Left lung (tissue), 10 donors: ENCODE results near the gene RAPH1. TPM values are rescaled to one million over a fixed set of nuclear protein-coding genes. Genes with fewer than 3 reads are reported as not detected.

Source experiments
- ATAC-seq: fragments of 200-7000 bp; cut with Tn5 transposase; one replicate; pipeline ENCODE4 v1.9.1; 2020; ENCODE audit warnings: moderate library complexity
- DNase-seq, 4 donors: peaks; one replicate each; pipeline ENCODE4 v3.0.0-alpha.2; 2013 to 2020
- H3K27ac ChIP-seq, 2 donors: fragments of 200-600 bp; sonication (generic) in 1 of 2; one replicate each; pipeline versions ENCODE4 v1.5.0 to v1.8.0; 2020 to 2021
- H3K27me3 ChIP-seq, 2 donors: fragments of 200-600 bp; sonication (generic) in 1 of 2; one replicate each; pipeline versions ENCODE4 v1.5.0 to v1.8.0; 2020 to 2021
- H3K36me3 ChIP-seq, 2 donors: fragments of 200-600 bp; sonication (generic) in 1 of 2; one replicate each; pipeline versions ENCODE4 v1.5.0 to v1.8.0; 2020 to 2021
- H3K4me1 ChIP-seq, 2 donors: fragments of 200-600 bp; one replicate each; pipeline ENCODE4 v1.8.0; 2021
- H3K4me3 ChIP-seq, 2 donors: fragments of 200-600 bp; sonication (generic) in 1 of 2; one replicate each; pipeline versions ENCODE4 v1.5.0 to v1.8.0; 2020 to 2021; ENCODE audit warnings: mild to moderate bottlenecking in 1 of 2
- H3K9me3 ChIP-seq, 2 donors: fragments of 200-600 bp; sonication (generic) in 1 of 2; one replicate each; pipeline versions ENCODE4 v1.5.0 to v1.8.0; 2020 to 2021
- CTCF ChIP-seq, 2 donors: fragments of 200-600 bp; sonication (generic) in 1 of 2; IDR thresholded peaks; one replicate each; pipeline versions ENCODE4 v1.5.0 to v1.8.0; 2021; ENCODE audit warnings: antibody characterized with exemption in 2 of 2
- intact Hi-C, 2 donors: fragments of 100-400 bp; cut with DNase I; formaldehyde crosslinking; loops; one replicate each; pipeline versions ENCODE4 v1.11.2 to v1.14.2; 2022
- polyA plus RNA-seq, 6 donors: library from polyadenylated mRNA; unstranded; fragments of 120-200 nt; gene quantifications; one replicate each; pipeline ENCODE4 v1.2.1, GENCODE V29; 2013; ENCODE audit not compliant: insufficient read length in 6 of 6
- total RNA-seq, 2 donors: library from RNA; stranded (reverse); fragmentation: NEBNext Ultra II Directional; extraction: Animal tissue kit (Norgen Biotek cat#: 25700); gene quantifications; one replicate each; pipeline ENCODE4 v1.2.1, GENCODE V29; 2021
- donor health status: DM: no; HTN: yes; CAD: no.
- donor health status: DM: no; HTN: no; CAD: no.

Gene RAPH1
- total and polyA plus RNA-seq, 8 donors: 24.6 to 74.7 (median 27.8) TPM

- ATAC-seq: peak; percentile 22
- peak overlapping the region; percentile 13 to 54 for H3K27ac ChIP-seq
Measured at GRCh38 chr2:203582468-203582867, 47.4 kb upstream of the RAPH1 start.

DNA sequence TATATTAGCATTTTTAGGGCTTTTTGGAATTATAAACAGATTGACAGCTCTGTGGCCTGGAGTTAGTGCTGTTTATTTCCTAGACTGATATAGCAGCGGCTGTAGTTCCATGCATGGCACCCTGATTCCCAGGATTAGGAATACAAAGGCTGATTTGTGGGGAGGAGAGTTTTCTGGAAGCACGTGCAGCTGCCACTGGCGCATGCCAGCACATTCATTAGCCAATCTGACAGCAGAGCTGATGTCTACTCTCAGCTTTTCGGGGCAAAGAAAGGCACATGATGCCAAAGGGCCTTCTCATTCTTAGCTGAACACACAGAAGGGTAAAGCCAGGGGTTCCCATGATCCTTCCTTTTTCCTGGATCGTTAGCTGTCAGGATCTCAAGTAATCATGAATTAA, 45.7 kb upstream of the RAPH1 start:
- no peak for DNase-seq
- H3K4me1 ChIP-seq: peaks cover 26 to 32% of the 10 kb centered on the region in 2 donors

More at GRCh38 chr2:203582468-203582867, 47.4 kb upstream of the RAPH1 start:
- intact Hi-C loops: no loop called here
- Histone ChIP-seq H3K9me3 (no peaks in the 10 kb centered on the region), H3K4me3 (no peak overlapping the region), H3K4me1 (peaks cover 26 to 32% of the 10 kb centered on the region in 2 donors), H3K27me3 (no peaks in the 10 kb centered on the region), H3K36me3 (no peaks in the 10 kb centered on the region)
- no peak for TF ChIP-seq CTCF (IDR thresholded peaks at IDR 0.05)
- DNase-seq: peak in 2 of 4 donors; percentile 36 to 63

GRCh38 chr2:203579730-203580129, 44.6 kb upstream of the RAPH1 start:
- intact Hi-C loops: no loop called here
- Histone ChIP-seq H3K27me3 (no peaks in the 10 kb centered on the region), H3K36me3 (no peaks in the 10 kb centered on the region), H3K4me1 (peaks cover 26 to 32% of the 10 kb centered on the region in 2 donors), H3K27ac (peak overlapping the region; percentile 31 to 81), H3K9me3 (no peaks in the 10 kb centered on the region), H3K4me3 (no peak overlapping the region)
- DNase-seq (no peak), ATAC-seq (no peak)
- no peak for TF ChIP-seq CTCF (IDR thresholded peaks at IDR 0.05)

More for the DNA sequence above, 45.7 kb upstream of the RAPH1 start:
- Histone ChIP-seq H3K27ac (peak overlapping the region in 1 of 2 donors; percentile 16), H3K27me3 (no peaks in the 10 kb centered on the region), H3K4me3 (no peak overlapping the region), H3K9me3 (no peaks in the 10 kb centered on the region), H3K36me3 (no peaks in the 10 kb centered on the region)
- intact Hi-C loops: no loop called here
- no peak for ATAC-seq
- no peak for TF ChIP-seq CTCF (IDR thresholded peaks at IDR 0.05)

DNA sequence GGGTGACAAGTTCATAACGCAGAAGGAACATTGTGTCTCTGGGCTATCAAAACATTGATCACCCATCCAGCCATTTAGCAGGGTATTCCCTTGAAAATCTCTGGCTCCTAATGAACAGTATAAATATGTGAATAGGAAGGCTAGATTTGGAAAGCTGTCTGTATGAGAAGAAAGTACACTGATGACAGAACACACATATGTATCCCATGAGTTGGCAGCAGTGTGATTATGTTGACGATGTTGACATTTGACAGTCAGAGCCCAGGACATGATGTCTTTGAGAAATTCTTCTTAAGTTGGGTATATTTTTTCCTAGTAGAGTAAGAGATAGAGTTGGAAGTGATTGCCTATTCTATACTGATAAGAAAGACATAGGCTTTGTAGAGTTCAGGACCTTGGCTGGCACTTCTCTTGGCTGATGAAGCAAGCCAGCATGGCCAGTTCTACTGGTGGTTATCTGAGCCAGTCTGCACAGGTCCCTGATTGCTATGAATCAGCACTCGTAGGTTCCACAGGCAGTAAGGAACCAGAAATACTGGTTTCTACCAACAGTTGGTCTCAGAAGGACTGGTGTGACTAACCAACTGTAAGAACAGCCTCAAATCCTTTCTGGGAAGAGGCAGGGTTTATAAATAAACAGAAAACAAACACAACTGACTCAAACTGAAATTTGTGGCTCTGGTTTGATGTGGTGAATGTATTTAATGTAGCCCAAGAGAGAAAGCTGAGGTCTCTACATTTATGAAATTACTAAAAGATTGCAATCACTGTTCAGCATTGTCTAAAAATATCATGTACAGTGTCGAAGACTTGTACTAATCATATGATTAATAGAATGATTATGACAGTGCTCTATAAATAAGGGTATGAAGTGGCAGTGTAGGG, 43.9 kb upstream of the RAPH1 start:
- peak; percentile 87 for ATAC-seq

More for the DNA sequence above, 43.9 kb upstream of the RAPH1 start:
- Histone ChIP-seq H3K36me3 (no peaks in the 10 kb centered on the region), H3K9me3 (no peaks in the 10 kb centered on the region), H3K27me3 (no peaks in the 10 kb centered on the region), H3K4me3 (no peak overlapping the region), H3K27ac (peak overlapping the region; percentile 31 to 81), H3K4me1 (peaks cover 22 to 27% of the 10 kb centered on the region in 2 donors)
- TF ChIP-seq CTCF (IDR thresholded peaks at IDR 0.05): no peak
- intact Hi-C loops: no loop called here
- DNase-seq: peak in 2 of 4 donors; percentile 62 to 72
